HepG2 (cell line): Measurements from ENCODE around the gene PPP1R13B. TPM values are rescaled to one million over a fixed set of nuclear protein-coding genes. Genes with fewer than 3 reads are reported as not detected.

ENCODE experiments used
- CBX2 ChIP-seq, 2 experiments: fragments of 200-600 bp in 1 of 2; sonication (generic); formaldehyde crosslinking in 1 of 2; IDR thresholded peaks; 2 replicates each; pipeline versions ENCODE4 v1.7.0 to v1.8.1; 2018 to 2022; ENCODE audit warnings: low read depth in 2 of 2, low read length in 1 of 2, mild to moderate bottlenecking in 1 of 2, missing genetic modification reagents in 1 of 2
- ETV5 ChIP-seq: IDR thresholded peaks from 2 replicates; pipeline ENCODE4 v1.6.1; 2018; ENCODE audit warnings: missing biosample characterization, missing genetic modification reagents, inconsistent platforms, borderline replicate concordance
- HDAC2 ChIP-seq: sonication (generic); formaldehyde crosslinking; IDR thresholded peaks from 2 replicates; pipeline ENCODE4 v1.4.0; 2020; ENCODE audit warnings: missing genetic modification reagents
- HNF4A ChIP-seq: sonication (generic); formaldehyde crosslinking; IDR thresholded peaks from 2 replicates; pipeline ENCODE4 v1.4.0; 2020; ENCODE audit warnings: missing genetic modification reagents
- NKX3-1 ChIP-seq: sonication (generic); formaldehyde crosslinking; IDR thresholded peaks from 2 replicates; pipeline ENCODE4 v1.5.0; 2020; ENCODE audit warnings: missing genetic modification reagents
- SNAI1 ChIP-seq: sonication (generic); formaldehyde crosslinking; IDR thresholded peaks from 2 replicates; pipeline ENCODE4 v1.5.0; 2020; ENCODE audit warnings: mild to moderate bottlenecking, missing genetic modification reagents, borderline replicate concordance
- YEATS2 ChIP-seq: sonication (generic); formaldehyde crosslinking; IDR thresholded peaks from 2 replicates; pipeline ENCODE4 v1.4.0; 2020; ENCODE audit warnings: missing genetic modification reagents, borderline replicate concordance
- ZBTB43 ChIP-seq: sonication (generic); formaldehyde crosslinking; conservative IDR thresholded peaks from 2 replicates; pipeline ENCODE4 v1.4.0; 2020; ENCODE audit warnings: missing genetic modification reagents
- ZNF737 ChIP-seq: sonication (generic); formaldehyde crosslinking; IDR thresholded peaks from 2 replicates; pipeline ENCODE4 v1.5.0; 2020; ENCODE audit warnings: missing genetic modification reagents, mild to moderate bottlenecking, borderline replicate concordance
- ZNF772 ChIP-seq: sonication (generic); formaldehyde crosslinking; IDR thresholded peaks from 2 replicates; pipeline ENCODE4 v1.5.0; 2020; ENCODE audit warnings: mild to moderate bottlenecking, missing genetic modification reagents
- polyA plus RNA-seq, 8 experiments: library from polyadenylated mRNA; depleted of rRNA in 3 of 8; stranded (reverse) in 7 of 8; unstranded in 1 of 8; fragments of >200 nt; fragmentation: Illumina TruSeq in 4 of 8; extraction: Trizol in 4 of 8; gene quantifications; 2 replicates each; pipeline versions ENCODE4 v1.2.1 to v1.2.3, GENCODE V29; 2011 to 2016; ENCODE audit warnings: low read depth in 4 of 8, missing spikeins in 1 of 8, mixed read lengths in 1 of 8; ENCODE audit not compliant: insufficient read depth in 1 of 8
- total RNA-seq, 5 experiments: library from RNA; depleted of rRNA; stranded (reverse); fragments of >200 nt; fragmentation: Illumina TruSeq; extraction: Trizol; gene quantifications; 2 replicates each; pipeline ENCODE4 v1.2.3, GENCODE V29; 2016; ENCODE audit warnings: low read depth in 1 of 5
- TF ChIP-seq, protein P1 (sequence below): sonication (generic); formaldehyde crosslinking; IDR thresholded peaks from 2 replicates; pipeline ENCODE4 v1.5.0; 2020; ENCODE audit warnings: mild to moderate bottlenecking, missing genetic modification reagents, borderline replicate concordance
- TF ChIP-seq, protein P2 (sequence below): IDR thresholded peaks from 2 replicates; pipeline ENCODE4 v1.6.1; 2016; ENCODE audit warnings: missing biosample characterization, missing genetic modification reagents, low read depth
- TF ChIP-seq, protein P3 (sequence below), 2 experiments: sonication (generic) in 1 of 2; formaldehyde crosslinking in 1 of 2; IDR thresholded peaks; 2 replicates each; pipeline versions ENCODE4 v1.4.0 to v1.6.1; 2018 to 2020; ENCODE audit warnings: missing genetic modification reagents in 2 of 2, borderline replicate concordance in 1 of 2, low read depth in 1 of 2, mild to moderate bottlenecking in 1 of 2, missing biosample characterization in 1 of 2

PPP1R13B gene
- total and polyA plus RNA-seq, 2 of the 13 experiments (the other 11 are each of a cell fraction or from before 2014, with no cell fraction given): 4.6 to 9.4 TPM

DNA sequence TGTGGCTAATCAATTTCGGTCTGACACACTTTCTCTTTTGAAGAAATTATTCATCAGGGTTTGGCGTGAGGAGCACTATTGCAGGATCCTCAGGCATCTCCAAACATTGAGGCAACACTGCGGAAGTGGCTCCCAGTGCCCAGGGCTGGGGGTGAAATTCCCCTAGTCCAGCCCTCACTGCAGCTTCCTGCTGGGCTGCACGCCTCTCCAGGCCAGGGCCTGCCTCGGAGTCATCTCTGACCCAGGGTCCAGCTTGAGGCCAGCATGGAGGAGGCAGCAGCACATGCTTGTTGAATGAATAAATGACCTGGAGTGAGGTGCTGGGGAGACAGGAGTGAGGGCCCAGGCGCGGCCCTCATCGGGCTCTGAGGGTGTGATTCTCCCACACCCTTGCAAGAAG lies 44.9 kb upstream of the PPP1R13B start (continued):
- TF ChIP-seq, protein P1, sequence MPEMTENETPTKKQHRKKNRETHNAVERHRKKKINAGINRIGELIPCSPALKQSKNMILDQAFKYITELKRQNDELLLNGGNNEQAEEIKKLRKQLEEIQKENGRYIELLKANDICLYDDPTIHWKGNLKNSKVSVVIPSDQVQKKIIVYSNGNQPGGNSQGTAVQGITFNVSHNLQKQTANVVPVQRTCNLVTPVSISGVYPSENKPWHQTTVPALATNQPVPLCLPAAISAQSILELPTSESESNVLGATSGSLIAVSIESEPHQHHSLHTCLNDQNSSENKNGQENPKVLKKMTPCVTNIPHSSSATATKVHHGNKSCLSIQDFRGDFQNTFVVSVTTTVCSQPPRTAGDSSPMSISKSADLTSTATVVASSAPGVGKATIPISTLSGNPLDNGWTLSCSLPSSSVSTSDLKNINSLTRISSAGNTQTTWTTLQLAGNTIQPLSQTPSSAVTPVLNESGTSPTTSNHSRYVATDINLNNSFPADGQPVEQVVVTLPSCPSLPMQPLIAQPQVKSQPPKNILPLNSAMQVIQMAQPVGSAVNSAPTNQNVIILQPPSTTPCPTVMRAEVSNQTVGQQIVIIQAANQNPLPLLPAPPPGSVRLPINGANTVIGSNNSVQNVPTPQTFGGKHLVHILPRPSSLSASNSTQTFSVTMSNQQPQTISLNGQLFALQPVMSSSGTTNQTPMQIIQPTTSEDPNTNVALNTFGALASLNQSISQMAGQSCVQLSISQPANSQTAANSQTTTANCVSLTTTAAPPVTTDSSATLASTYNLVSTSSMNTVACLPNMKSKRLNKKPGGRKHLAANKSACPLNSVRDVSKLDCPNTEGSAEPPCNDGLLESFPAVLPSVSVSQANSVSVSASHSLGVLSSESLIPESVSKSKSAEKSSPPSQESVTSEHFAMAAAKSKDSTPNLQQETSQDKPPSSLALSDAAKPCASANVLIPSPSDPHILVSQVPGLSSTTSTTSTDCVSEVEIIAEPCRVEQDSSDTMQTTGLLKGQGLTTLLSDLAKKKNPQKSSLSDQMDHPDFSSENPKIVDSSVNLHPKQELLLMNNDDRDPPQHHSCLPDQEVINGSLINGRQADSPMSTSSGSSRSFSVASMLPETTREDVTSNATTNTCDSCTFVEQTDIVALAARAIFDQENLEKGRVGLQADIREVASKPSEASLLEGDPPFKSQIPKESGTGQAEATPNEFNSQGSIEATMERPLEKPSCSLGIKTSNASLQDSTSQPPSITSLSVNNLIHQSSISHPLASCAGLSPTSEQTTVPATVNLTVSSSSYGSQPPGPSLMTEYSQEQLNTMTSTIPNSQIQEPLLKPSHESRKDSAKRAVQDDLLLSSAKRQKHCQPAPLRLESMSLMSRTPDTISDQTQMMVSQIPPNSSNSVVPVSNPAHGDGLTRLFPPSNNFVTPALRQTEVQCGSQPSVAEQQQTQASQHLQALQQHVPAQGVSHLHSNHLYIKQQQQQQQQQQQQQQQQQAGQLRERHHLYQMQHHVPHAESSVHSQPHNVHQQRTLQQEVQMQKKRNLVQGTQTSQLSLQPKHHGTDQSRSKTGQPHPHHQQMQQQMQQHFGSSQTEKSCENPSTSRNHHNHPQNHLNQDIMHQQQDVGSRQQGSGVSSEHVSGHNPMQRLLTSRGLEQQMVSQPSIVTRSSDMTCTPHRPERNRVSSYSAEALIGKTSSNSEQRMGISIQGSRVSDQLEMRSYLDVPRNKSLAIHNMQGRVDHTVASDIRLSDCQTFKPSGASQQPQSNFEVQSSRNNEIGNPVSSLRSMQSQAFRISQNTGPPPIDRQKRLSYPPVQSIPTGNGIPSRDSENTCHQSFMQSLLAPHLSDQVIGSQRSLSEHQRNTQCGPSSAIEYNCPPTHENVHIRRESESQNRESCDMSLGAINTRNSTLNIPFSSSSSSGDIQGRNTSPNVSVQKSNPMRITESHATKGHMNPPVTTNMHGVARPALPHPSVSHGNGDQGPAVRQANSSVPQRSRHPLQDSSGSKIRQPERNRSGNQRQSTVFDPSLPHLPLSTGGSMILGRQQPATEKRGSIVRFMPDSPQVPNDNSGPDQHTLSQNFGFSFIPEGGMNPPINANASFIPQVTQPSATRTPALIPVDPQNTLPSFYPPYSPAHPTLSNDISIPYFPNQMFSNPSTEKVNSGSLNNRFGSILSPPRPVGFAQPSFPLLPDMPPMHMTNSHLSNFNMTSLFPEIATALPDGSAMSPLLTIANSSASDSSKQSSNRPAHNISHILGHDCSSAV: no peak
- TF ChIP-seq, protein P2, sequence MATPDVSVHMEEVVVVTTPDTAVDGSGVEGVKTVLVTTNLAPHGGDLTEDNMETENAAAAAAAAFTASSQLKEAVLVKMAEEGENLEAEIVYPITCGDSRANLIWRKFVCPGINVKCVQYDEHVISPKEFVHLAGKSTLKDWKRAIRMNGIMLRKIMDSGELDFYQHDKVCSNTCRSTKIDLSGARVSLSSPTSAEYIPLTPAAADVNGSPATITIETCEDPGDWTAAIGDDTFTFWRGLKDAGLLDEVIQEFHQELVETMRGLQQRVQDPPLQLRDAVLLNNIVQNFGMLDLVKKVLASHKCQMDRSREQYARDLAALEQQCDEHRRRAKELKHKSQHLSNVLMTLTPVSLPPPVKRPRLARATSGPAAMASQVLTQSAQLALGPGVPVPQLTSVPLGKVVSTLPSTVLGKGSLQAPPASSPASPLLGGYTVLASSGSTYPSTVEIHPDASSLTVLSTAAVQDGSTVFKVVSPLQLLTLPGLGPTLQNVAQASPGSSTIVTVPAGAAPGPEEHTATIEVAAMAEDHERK (CRISPR knock-in tag): no peak
- TF ChIP-seq HDAC2 (CRISPR knock-in tag) (peak; percentile 59; the same call in 1 of the 2 replicates), ZNF772 (CRISPR knock-in tag) (no peak), NKX3-1 (no peak), YEATS2 (CRISPR knock-in tag) (no peak), CBX2 (IDR thresholded peaks at IDR 0.05; ENCODE audit: low read depth, low read length) (no peak), CBX2 (CRISPR knock-in tag; IDR thresholded peaks at IDR 0.05; ENCODE audit: low read depth) (no peak), ETV5 (CRISPR knock-in tag) (peak; percentile 85), ZNF737 (no peak), SNAI1 (CRISPR knock-in tag) (no peak), ZBTB43 (CRISPR knock-in tag) (no peak), HNF4A (CRISPR knock-in tag) (peak; percentile 37)
- TF ChIP-seq, protein P3, sequence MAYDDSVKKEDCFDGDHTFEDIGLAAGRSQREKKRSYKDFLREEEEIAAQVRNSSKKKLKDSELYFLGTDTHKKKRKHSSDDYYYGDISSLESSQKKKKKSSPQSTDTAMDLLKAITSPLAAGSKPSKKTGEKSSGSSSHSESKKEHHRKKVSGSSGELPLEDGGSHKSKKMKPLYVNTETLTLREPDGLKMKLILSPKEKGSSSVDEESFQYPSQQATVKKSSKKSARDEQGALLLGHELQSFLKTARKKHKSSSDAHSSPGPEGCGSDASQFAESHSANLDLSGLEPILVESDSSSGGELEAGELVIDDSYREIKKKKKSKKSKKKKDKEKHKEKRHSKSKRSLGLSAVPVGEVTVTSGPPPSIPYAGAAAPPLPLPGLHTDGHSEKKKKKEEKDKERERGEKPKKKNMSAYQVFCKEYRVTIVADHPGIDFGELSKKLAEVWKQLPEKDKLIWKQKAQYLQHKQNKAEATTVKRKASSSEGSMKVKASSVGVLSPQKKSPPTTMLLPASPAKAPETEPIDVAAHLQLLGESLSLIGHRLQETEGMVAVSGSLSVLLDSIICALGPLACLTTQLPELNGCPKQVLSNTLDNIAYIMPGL (CRISPR knock-in tag; IDR thresholded peaks at IDR 0.05; ENCODE audit: borderline replicate concordance in 1 of 2, low read depth in 1 of 2): no peak
